GM21447 (cell line): Measurements from ENCODE around the gene KIAA1328.

ENCODE experiments used
- ATAC-seq: cut with Tn5 transposase; IDR thresholded peaks from one replicate; pipeline ENCODE4 v1.9.1; 2021; ENCODE audit not compliant: unreplicated experiment

KIAA1328 gene

DNA sequence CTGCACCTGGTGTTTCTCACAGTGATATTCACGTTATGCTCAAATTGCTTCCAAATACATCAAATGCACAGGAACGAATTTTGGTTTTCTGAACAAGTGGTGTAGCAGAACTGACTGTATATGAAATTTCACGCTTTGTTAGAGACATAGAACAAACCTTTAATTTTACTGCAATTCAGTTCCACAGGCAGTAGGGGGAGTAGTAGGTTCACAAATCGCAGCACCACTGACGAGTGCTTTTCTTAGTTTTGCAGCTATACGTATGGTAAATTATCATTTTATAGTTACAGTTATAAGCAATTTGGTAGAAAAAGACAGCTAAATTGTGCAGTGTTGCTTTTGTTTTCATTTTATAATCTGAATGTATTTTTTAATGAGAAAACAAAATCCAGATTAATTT lies 113.3 kb downstream of the KIAA1328 start:
- no peak for ATAC-seq

DNA sequence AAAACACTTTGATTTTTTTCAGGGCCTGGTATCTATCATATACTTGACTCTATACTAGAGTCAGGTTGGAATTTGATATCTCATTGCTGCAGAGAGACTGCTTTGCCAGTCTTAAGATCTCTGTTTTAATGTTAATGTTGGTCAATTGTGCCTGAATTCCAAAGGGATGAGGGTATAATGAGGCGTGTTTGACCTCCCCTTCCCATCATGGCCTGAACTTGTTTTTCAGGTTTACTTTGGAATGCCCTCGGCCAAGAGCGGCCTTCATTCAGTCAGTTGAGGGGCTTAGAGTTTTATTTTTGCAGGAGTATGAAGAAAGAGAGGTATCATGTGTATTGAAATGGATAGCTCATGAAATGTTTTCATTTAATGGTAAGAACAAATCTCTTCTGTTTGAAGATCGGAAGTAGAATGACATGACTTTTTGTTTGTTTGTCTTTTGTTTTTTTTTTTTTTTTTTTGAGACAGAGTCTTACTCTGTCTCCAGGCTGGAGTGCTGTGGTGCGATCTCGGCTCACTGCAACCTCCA lies 119.0 kb downstream of the KIAA1328 start:
- no peak for ATAC-seq

DNA sequence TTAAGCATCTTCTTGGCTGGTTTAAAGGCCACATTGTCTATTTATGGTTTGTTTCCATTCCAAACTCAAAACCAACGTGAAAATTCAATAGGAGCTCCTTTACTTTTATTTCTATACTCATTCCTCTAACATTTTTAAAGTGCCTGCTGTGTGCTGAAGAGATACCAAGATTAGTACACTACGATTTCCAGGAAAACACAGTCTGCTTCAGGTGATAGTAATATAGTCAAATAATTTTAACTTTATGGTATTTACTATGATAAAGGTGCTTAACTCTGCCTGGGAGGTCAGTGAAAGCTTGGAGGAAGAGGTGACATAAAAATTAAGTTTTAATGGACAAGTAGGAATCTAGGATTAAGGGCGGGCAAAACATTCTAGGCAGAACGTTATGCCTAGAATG lies 121.4 kb downstream of the KIAA1328 start:
- ATAC-seq = no peak

- ATAC-seq = no peak
Measured at GRCh38 chr18:36950960-36951359, 122.0 kb downstream of the KIAA1328 start.

DNA sequence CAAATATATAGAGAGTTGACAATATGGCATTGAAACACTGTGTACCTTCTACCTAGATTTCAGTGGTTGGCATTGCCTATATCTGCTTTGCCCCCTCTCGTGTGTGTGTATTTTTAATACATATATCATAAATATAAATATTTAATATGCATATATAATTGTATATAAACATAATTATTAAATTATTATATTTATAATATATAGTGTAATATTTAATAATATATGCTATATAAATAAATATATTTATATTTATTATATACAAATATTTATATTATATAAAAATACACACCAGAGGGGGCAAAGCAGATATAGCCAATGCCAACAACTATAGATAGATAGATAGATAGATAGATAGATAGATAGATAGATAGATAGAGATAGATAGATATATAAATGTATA lies 124.1 kb downstream of the KIAA1328 start:
- ATAC-seq = no peak

DNA sequence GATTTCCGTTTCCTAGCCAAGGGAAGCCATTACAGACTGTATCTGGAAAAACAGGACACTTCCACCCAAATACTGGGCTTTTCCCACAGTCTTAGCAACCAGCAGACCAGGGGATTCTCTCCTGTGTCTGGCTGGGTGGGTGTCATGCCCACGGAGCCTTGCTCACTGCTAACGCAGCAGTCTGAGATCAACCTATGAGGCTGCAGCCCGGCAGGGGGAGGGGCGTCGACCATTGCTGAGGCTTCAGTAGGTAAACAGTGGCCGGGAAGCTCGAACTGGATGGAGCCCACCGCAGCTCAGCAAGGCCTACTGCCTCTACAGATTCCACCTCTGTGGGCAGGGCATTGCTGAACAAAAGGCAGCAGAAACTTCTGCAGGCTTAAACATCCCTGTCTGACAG lies 131.1 kb downstream of the KIAA1328 start:
- ATAC-seq = no peak

DNA sequence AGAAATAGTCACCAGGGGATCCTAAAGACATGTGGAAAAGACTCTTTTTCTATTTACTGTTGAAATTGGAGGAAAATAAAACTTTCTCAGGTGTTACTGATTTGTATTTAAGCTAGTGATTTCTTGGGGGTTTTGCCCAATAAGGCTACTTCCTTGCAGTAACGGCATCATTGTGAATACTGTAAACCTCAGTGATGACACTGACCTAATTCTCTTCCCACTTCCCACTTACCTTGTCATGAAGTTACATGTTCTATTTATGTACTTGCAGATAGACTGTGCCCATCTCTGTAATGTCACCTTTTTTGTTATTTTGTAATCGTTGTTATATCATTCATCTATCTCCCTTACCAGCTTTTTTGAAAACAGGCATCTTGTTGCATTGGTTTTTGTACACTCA lies 134.5 kb downstream of the KIAA1328 start:
- ATAC-seq = no peak

DNA sequence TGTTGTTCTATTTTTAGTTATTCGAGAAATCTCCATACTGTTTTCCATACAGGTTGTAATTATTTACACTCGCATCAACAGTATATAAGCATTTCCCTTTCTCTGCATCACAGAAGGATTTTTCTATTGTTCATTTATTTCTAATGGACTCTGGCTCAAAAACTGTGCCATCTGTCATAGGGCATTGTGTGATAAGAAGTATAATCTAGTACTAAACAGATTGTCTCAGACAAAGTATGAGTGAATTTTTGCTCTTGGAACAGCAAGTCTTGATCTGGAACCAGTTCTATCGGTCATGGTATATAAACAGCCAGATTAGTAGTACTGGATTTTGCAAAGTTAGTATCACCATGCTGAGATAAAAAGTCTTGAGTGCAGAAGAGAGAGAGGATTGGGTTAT lies 145.8 kb downstream of the KIAA1328 start:
- ATAC-seq = no peak

DNA sequence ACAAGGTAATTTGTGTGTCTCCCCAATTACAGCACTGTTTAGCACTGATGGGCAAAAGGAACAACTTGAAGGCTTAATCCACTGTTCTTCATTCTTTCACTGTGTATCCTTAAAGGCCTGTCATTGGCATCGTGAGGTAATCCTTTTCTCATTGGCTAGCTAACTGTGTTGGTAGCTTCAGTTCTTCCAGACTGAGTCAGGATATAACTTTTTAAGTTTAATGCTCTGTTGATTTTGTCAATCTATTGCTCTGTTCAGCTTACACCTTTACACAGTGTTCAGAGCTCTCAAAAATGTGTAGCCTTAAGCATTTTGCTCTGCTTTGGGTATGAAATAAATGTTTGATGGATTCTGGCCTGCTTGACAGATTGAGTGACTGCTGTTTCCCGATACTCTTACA lies 148.2 kb downstream of the KIAA1328 start:
- no peak for ATAC-seq

DNA sequence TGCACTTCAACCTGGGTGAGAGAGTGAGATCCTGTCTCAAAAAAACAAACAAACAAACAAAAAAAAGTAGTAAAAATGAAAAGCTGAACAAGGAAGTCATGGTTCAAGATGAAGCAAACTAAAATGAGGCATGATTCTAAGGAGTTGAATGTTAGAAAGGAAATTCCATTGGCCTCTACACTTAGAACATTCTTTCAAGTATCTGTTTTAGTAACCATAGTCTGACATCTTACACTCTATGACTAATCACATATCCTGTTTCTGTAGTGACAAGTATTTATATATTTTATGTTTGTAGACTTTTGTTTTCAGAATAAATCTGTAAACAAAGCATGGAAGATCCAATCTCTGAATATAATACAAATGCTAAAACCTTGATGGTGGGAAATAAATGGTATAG lies 164.1 kb downstream of the KIAA1328 start:
- no peak for ATAC-seq

- ATAC-seq = no peak
Measured at GRCh38 chr18:37006742-37007141, 177.8 kb downstream of the KIAA1328 start.

DNA sequence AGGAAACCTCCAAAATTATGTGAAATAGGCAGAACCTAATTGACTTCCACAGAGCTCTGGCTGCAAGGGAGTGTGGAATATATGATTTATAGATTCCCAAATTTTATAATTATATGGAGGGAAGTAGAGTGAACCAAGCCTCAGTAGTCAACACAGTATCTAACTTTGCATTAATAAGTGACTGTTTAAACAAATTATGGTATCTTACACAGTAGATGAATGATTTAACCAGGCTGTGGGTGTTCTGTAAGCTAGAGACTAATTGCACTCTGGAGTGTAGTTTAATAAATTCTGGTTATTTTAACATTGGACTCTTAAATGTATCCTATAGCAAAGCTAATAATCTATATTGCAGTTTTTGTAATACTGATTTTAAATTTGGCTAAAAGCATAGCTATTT lies 183.5 kb downstream of the KIAA1328 start:
- ATAC-seq = no peak

DNA sequence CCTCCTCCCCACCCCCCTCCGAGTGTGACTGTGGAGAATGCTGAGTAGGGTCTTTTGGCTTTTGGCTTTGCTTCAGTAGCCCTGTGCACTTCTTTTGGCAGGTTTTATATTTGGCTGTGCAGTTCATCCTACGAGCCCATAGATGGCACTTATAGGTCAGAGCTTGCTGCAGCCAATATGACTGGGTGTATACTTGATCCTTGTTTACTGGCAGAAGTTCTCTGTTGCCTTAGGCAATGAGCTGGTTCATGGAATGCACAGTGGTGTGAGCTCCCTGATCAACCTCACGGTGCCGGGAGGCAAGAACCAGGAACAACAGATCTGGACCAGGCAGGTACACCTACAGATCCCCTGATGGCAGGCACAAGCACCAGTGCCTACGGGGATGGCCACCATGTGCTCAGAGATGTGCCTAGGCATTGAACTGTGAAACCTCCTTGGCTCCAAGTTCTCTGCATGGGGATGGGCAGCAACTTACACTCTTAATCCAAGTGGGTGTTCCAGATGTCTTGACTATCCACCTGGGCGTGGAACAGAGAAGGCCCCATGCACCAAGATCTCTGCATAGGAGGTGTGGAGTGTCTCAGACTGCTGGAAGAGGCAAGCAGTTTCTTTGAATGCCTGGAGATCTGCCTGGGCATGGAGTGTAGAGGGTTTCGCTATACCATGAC lies 190.4 kb downstream of the KIAA1328 start:
- ATAC-seq = no peak

- ATAC-seq = no peak
Measured at GRCh38 chr18:37033419-37033818, 204.5 kb downstream of the KIAA1328 start.

DNA sequence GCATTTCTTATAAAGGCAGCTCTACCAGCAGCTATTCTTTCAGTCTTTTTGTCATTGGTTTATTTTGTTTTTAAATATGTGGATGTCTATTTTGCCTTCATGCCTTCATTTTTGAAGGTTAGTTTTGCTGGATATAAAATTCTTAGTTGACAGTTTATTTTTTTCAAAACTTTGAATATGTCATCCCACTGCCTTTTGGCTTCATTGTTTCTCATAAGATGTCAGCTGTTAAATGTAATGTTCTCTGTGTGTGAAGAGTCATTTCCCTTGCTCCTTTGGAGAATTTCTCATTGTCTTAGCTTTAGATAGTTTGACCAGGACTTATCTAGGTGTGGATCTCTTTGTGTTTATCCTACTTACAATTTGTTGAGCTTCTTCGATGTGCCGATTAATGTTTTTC lies 213.5 kb downstream of the KIAA1328 start:
- ATAC-seq = no peak

GRCh38 chr18:37055137-37055802 lies 226.3 kb downstream of the KIAA1328 start:
- ATAC-seq = no peak

GRCh38 chr18:37064187-37064586 lies 235.3 kb downstream of the KIAA1328 start:
- ATAC-seq = no peak

- no peak for ATAC-seq
Measured at GRCh38 chr18:37065254-37065653, 236.3 kb downstream of the KIAA1328 start.

GRCh38 chr18:37084912-37085311 lies 256.0 kb downstream of the KIAA1328 start:
- ATAC-seq = no peak

DNA sequence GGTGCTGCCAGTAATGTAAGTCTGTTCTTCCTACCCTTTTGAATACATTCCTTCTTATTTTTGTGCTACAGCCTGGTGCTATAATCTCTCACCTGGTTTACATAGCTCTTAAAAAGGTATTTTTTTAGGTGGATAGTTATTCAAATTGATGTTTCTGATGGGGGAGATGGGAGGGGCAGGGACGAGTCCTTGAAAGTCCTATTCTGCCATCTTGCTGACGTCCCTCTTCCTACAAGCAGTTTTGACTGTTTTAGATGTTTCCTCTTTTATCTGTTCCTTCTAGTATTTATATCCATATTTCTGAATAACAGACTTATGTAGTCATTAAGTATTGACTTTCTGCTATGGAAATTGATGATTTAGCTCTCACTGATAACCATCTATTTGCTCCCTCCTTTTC lies 256.4 kb downstream of the KIAA1328 start:
- ATAC-seq = no peak

GRCh38 chr18:37107748-37108522 lies 279.0 kb downstream of the KIAA1328 start:
- no peak for ATAC-seq

- no peak for ATAC-seq
Measured at GRCh38 chr18:37122877-37123276, 293.9 kb downstream of the KIAA1328 start.
